Activated CD4-positive, alpha-beta memory T cell treated with anti-CD3 and anti-CD28 coated beads, Interleukin-2, amount 10 ng/mL, durations not matched to agents 7 days and 5 days (primary cell): Measurements from ENCODE around the gene SPIN1. TPM values are rescaled to one million over a fixed set of nuclear protein-coding genes. Genes with fewer than 3 reads are reported as not detected.
"Not testable (repeated sequence)": the region's sequence is repeated elsewhere in the genome, so short reads cannot be mapped to it uniquely, and the experiment has no call there.

ENCODE experiments used
- CTCF ChIA-PET: fragments of 350-600 bp; sonication (Branson Sonifier 250); formaldehyde crosslinking; loops from one replicate; lab custom pipeline; 2021; ENCODE audit warnings: antibody characterized with exemption, inconsistent platforms; lab: Charles Lee
- POLR2A ChIA-PET: fragments of 350-600 bp; sonication (Branson Sonifier 250); formaldehyde crosslinking; loops from one replicate; lab custom pipeline; 2021; ENCODE audit warnings: antibody characterized with exemption; lab: Charles Lee
- DNase-seq: peaks from one replicate; pipeline ENCODE4 v3.0.0-alpha.2; 2020
- H3K27ac Mint-ChIP-seq: one replicate; pipeline ENCODE4 v1.8.0; 2021; ENCODE audit warnings: mild to moderate bottlenecking, mixed read lengths
- H3K27me3 Mint-ChIP-seq: one replicate; pipeline ENCODE4 v1.8.0; 2021; ENCODE audit warnings: mixed read lengths
- H3K36me3 Mint-ChIP-seq: one replicate; pipeline ENCODE4 v1.8.0; 2021; ENCODE audit warnings: low read depth, mixed read lengths
- H3K4me1 Mint-ChIP-seq: one replicate; pipeline ENCODE4 v1.8.0; 2021; ENCODE audit warnings: mixed read lengths
- H3K4me3 Mint-ChIP-seq: one replicate; pipeline ENCODE4 v1.8.0; 2021; ENCODE audit warnings: mild to moderate bottlenecking, mixed read lengths
- H3K9me3 Mint-ChIP-seq: one replicate; pipeline ENCODE4 v1.8.0; 2021; ENCODE audit warnings: mixed read lengths
- total RNA-seq, 2 experiments: library from RNA; stranded (reverse); gene quantifications; one replicate each; pipeline ENCODE4 v1.2.3, GENCODE V29; 2021

Gene SPIN1
- total RNA-seq, 2 experiments from 2014 or later, result 38.4 to 42.2 TPM

DNA sequence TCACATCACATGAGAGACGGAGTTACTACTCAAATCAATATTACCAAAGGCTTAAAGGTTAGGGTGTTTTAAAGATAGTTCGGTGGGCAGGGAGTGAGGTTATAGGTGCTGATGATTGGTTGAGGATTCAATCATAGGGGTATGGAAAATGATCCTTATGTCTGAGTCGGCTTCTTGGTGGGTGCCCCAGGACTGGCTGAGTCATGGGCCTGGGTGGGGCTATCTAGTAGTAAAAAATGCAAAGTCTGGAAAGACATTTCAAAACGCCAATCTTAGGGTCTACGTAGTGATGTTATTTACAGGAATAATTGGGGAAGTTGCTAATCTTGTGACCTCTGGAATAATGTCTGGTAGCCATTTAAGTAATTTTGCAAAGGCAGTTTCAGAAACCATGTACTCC is 15.2 kb upstream of the SPIN1 start:
- no peak overlapping the region for H3K27ac Mint-ChIP-seq
- no peak overlapping the region for H3K4me3 Mint-ChIP-seq
- H3K36me3 Mint-ChIP-seq, result peaks cover 2% of the 10 kb centered on the region
- peaks cover 9% of the 10 kb centered on the region for H3K9me3 Mint-ChIP-seq
- POLR2A ChIA-PET, result no interaction called here
- peaks cover 14% of the 10 kb centered on the region for H3K27me3 Mint-ChIP-seq
- no peak for DNase-seq
- H3K4me1 Mint-ChIP-seq, result peaks cover 2% of the 10 kb centered on the region
- CTCF ChIA-PET, result no interaction called here

DNA sequence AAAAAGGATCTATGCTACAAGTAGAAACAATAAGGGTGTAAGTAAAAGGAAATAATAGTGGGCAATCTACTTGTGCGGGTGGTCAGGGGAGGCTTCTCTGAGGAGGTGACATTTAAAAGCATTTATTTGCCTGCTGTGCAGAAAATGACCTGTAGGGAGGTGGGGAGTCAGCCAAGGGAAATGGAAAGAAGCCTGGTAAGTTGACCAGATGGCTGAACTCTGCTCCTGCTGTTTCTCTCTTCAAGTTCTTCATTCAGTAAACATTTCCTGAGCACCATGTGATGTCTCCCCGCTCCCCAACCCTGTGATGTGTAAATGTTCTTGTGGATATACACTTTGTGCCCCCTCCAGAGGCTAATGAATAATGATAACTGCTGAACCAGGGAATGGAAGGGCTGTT is 9.9 kb upstream of the SPIN1 start:
- Mint-ChIP-seq H3K4me3 (no peak overlapping the region), H3K4me1 (peaks cover 2% of the 10 kb centered on the region), H3K27me3 (peaks cover 22% of the 10 kb centered on the region), H3K36me3 (no peaks in the 10 kb centered on the region), H3K27ac (no peak overlapping the region), H3K9me3 (peaks cover 5% of the 10 kb centered on the region)
- POLR2A ChIA-PET, result no interaction called here
- DNase-seq, result no peak
- CTCF ChIA-PET, result no interaction called here

DNA sequence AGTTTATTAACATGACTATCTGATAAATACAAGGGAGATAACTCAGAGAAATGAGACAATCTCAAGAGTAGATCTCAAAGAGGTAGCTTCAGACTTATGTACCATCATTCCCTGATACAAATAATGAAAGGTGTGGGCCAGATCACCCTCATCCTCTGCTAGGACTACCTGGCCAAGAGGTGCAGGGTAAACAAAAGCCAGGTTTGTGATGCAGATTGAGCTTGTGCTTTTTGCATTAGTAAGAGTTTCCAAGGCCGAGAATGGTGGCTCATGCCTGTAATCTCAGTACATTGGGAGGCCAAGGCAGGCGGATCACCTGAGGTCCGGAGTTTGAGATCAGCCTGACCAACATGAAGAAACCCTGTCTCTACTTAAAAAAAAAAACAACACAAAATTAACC is 8.9 kb upstream of the SPIN1 start:
- DNase-seq, result no peak
- Mint-ChIP-seq H3K9me3 (peaks cover 2% of the 10 kb centered on the region), H3K27ac (no peak overlapping the region), H3K4me3 (no peak overlapping the region), H3K36me3 (no peaks in the 10 kb centered on the region), H3K27me3 (peaks cover 18% of the 10 kb centered on the region), H3K4me1 (peaks cover 2% of the 10 kb centered on the region)
- CTCF ChIA-PET, result no interaction called here
- POLR2A ChIA-PET, result no interaction called here

DNA sequence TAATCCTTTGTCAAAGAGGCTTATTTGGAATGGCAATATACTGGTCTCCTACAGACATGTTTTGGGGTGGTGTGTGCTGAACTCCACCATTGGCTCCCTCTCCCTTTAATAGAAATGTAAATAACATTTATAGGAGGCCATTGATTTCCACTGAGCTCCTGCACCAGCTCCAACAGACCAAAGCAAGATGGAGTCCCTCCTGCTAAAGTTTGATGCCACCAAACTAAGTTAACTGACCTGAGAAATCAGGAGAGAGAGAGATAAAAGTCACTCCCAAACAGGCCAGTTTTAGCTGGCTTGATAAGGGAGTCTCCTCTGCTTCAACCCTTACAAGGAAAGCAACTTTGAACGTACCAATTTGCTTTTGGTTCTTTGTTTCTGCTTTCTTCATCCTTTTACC is 8.1 kb upstream of the SPIN1 start:
- H3K36me3 Mint-ChIP-seq, result no peaks in the 10 kb centered on the region
- peaks cover 2% of the 10 kb centered on the region for H3K4me1 Mint-ChIP-seq
- DNase-seq, result no peak
- CTCF ChIA-PET, result no interaction called here
- peaks cover 2% of the 10 kb centered on the region for H3K9me3 Mint-ChIP-seq
- POLR2A ChIA-PET, result no interaction called here
- no peak overlapping the region for H3K4me3 Mint-ChIP-seq
- H3K27me3 Mint-ChIP-seq, result peaks cover 17% of the 10 kb centered on the region
- no peak overlapping the region for H3K27ac Mint-ChIP-seq

DNA sequence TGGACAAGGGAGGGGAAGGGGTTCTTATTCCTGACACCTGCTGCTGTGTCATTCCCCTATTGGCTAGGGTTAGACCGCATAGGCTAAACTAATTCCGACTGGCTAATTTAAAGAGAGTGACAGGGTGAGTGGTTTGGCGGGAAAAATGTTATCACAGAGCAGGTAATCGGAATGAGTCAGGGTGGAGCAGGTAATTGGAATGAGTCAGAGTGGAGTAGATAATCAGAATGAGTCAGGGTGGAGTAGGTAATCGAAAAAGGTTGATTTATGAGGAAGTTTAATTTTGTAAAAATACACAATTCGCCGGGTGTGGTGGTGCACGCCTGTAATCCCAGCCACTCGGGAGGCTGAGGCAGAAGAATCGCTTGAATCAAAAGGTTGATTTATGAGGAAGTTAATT is 6.9 kb upstream of the SPIN1 start:
- DNase-seq, POLR2A ChIA-PET, H3K9me3 Mint-ChIP-seq, H3K4me3 Mint-ChIP-seq, H3K36me3 Mint-ChIP-seq, CTCF ChIA-PET, H3K27ac Mint-ChIP-seq, H3K4me1 Mint-ChIP-seq: not testable (repeated sequence)
- peaks cover 17% of the 10 kb centered on the region for H3K27me3 Mint-ChIP-seq

DNA sequence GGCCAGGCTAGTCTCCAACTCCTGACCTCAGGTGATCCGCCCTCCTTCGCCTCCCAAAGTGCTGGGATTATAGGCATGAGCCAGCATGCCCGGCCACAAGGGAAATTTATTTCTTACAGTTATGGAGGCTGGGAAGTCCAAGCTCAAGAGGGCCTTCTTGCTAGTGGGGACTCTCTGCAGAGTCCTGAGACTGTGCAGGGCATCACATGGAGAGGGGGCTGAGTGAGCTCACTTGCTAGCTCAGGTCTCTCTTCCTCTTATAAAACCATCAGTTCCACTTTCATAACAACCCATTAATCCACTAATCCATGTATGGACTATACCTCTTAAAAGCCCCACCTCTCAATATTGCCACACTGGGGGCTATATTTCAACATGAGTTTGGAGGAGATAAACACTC is 5.1 kb upstream of the SPIN1 start:
- no peaks in the 10 kb centered on the region for H3K9me3 Mint-ChIP-seq

DNA sequence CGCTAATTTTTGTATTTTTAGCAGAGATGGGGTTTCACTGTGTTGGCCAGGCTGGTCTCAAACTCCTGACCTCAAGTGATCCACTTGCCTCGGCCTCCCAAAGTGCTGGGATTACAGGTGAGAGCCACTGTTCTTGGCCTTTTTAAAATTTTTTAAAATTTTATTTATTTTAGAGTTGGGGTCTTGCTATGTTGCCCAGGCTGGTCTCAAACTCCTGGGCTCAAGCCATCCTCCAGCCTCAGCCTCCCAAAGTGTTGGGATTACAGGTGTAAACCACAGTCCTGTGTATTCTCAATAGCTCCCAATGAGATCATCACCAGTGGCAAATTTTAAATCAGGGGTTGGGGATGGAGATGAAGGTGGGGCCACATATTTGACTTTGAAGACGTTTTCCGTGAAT is 2.1 kb upstream of the SPIN1 start:
- H3K9me3 Mint-ChIP-seq, H3K4me3 Mint-ChIP-seq, H3K36me3 Mint-ChIP-seq, H3K27ac Mint-ChIP-seq, DNase-seq, POLR2A ChIA-PET, H3K27me3 Mint-ChIP-seq: not testable (repeated sequence)
- peaks cover 27% of the 10 kb centered on the region for H3K4me1 Mint-ChIP-seq
- CTCF ChIA-PET, result interaction anchor here (0.6 to 1.5 kb wide), 2 partner anchors 10 to 21 kb away, joined by 3 read pairs; no protein-coding TSS in a partner anchor

More for the DNA sequence above, 5.1 kb upstream of the SPIN1 start:
- ChIA-PET CTCF (no interaction called here), POLR2A (no interaction called here)
- Mint-ChIP-seq H3K4me3 (no peak overlapping the region), H3K27me3 (peaks cover 15% of the 10 kb centered on the region), H3K4me1 (peaks cover 13% of the 10 kb centered on the region), H3K36me3 (no peaks in the 10 kb centered on the region), H3K27ac (no peak overlapping the region)
- no peak for DNase-seq

DNA sequence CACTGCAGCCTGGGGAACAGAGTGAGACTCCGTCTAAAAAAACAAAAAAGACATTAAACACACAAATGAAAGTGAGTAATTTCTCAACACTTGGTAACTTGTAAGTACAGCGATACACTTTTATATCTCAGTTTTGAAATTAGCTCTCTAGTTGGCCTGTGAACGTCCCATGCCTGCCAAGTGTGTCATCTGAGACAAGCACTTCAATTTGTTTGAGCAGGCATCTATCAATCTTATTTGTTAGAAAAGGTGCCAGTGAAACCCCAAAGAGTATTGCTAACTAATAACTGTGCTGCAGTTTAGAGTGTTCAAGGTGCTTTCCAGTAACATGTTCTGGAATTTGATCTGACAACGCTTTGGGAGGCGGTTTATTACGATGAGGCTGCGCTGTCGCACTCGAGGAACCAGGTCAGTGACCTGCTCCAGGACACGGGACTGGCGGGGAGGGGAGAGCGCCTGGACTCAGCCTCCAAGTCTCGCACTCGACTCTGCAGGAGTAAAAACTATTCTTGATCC is 1.1 kb upstream of the SPIN1 start:
- no peak for DNase-seq
- H3K4me1 Mint-ChIP-seq, result peaks cover 27% of the 10 kb centered on the region
- ChIA-PET CTCF (interaction anchor here (0.9 to 1.5 kb wide), 2 partner anchors 9 to 32 kb away, joined by 3 read pairs; no protein-coding TSS in a partner anchor), POLR2A (no interaction called here)
- peaks cover 6% of the 10 kb centered on the region for H3K36me3 Mint-ChIP-seq
- H3K27ac Mint-ChIP-seq, result peak overlapping the region; percentile 74
- H3K4me3 Mint-ChIP-seq, result peak overlapping the region; percentile 75
- no peaks in the 10 kb centered on the region for H3K9me3 Mint-ChIP-seq
- no peaks in the 10 kb centered on the region for H3K27me3 Mint-ChIP-seq

DNA sequence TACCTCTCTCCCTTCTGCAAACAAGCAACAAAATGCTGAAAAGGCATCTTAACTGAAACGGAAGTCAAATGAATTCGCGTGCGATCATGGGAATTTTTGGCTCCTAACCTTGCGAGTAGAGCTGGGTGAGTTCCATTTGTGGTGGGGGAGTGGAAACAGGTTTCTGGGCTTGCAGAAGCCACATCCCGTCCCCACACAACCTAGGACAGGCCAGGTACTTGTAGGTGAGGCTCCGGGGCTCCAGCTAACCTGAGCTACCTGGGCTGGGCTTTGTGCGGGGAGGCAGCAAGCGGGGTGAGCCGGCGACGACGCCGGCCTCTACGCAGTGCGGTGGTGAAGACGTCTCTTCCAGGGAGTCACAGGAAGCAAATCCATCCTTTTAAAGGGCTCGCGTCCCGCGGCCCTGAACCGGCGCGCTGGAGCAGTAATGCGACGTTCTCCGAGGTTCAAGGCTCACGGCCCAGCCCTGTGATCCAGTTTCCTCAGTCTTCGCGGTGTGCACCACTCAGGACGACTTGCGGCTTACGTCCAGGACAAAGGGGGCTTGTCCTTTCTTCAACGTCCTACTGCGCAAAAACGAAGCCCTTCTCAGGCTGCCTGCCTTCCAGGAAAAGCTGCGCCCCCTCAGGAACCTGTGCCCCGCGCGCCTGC is 567 bp upstream of the SPIN1 start:
- ChIA-PET CTCF (interaction anchor here (0.9 kb wide), 1 partner anchor 33 kb away, joined by 3 read pairs; no protein-coding TSS in a partner anchor), POLR2A (no interaction called here)
- H3K4me1 Mint-ChIP-seq, result peaks cover 27% of the 10 kb centered on the region
- H3K27me3 Mint-ChIP-seq, result no peaks in the 10 kb centered on the region
- peaks cover 9% of the 10 kb centered on the region for H3K36me3 Mint-ChIP-seq
- H3K9me3 Mint-ChIP-seq, result no peaks in the 10 kb centered on the region
- peak; percentile 43 for DNase-seq
- H3K4me3 Mint-ChIP-seq, result peak overlapping the region; percentile 75
- peak overlapping the region; percentile 74 for H3K27ac Mint-ChIP-seq

DNA sequence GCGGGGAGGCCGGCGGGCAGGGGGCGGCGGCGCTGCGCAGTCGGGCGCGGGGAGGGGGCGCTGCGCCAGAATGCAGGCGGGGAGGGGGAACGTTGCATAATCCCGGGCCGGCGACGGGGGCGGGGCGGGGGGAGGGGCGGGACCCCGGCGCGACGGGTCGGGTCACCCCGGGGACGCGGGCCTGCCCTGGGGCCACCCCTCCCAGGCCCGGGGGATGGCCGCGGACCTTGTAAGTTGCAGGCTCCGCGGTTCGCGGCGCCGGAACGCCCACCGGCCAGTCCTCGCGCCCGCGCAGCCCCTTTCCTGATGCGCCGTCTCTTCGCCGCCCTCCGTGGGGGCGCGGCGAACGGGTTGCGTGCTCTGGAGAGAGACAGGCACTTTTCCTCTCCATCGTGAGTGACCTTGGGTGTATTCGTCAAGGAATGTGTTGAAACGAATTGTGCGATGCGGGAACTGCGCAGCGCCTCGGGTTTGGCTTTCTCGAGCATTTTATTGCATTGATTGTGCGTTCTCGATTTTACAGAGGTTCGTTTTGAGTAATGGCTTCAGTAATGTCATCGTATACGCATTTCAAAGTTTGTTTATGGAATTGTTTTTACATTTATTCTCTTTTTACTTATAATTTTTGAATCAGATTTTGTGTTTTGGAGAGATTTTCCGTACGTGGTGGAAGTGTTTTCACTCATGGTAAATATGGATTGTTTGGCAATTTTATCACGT is 802 bp downstream of the SPIN1 start:
- CTCF ChIA-PET, result no interaction called here
- POLR2A ChIA-PET, result no interaction called here
- peak; percentile 38 for DNase-seq
- peaks cover 12% of the 10 kb centered on the region for H3K36me3 Mint-ChIP-seq
- H3K27me3 Mint-ChIP-seq, result no peaks in the 10 kb centered on the region
- H3K4me1 Mint-ChIP-seq, result peaks cover 27% of the 10 kb centered on the region
- no peaks in the 10 kb centered on the region for H3K9me3 Mint-ChIP-seq
- H3K27ac Mint-ChIP-seq, result peak overlapping the region; percentile 86
- peak overlapping the region; percentile 95 for H3K4me3 Mint-ChIP-seq

DNA sequence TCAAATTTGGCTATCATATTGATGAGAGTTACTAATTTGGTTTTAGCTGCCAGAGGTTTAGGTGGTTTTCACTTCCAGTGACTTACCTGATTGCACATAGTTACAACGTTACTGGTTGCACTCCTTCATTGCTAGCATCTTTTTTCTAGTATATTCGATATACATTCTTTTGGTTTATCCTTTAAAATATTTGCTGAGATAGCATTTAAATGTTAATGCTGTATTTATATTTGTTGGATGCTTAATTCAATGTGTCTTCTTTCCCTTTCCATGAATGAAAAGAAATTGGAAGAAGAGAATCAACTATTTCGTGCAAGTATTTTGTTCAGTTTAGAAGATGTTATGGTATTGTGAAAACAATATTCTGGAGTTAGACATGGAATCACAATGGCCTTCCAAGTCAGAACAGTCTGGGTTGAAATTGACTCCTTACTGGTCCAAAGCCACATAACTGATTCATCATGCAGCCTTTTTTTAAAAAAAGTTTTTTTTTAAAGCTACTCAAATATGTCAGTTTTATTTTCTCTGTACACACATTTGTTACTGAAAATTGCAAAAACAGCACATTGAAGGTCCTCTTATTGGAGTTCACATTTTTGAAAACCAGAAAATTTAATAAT is 2.2 kb downstream of the SPIN1 start:
- Mint-ChIP-seq H3K9me3 (no peaks in the 10 kb centered on the region), H3K27ac (no peak overlapping the region)
- POLR2A ChIA-PET, result no interaction called here

DNA sequence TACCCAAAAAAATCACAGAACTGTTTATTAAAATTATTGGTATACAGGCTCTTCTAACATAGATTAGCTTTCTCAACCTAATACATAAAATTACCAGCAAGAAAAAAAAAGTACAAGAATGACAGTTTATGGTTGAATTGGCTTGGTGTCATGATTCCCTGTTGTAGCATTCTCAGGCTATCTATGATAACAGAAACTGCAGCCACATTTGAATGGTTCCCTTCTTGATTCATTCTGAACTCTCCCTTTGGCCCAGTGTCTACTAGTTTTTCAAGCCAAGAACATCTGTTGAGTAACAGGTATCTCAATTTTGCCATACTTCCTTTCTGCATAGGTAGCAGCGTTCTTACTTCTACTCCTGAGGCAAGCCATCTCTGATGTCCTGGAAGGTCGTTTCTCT is 3.0 kb downstream of the SPIN1 start:
- no peak for DNase-seq
- CTCF ChIA-PET, result no interaction called here
- peaks cover 27% of the 10 kb centered on the region for H3K4me1 Mint-ChIP-seq
- H3K27ac Mint-ChIP-seq, result no peak overlapping the region
- H3K9me3 Mint-ChIP-seq, result no peaks in the 10 kb centered on the region
- H3K27me3 Mint-ChIP-seq, result no peaks in the 10 kb centered on the region
- no peak overlapping the region for H3K4me3 Mint-ChIP-seq
- POLR2A ChIA-PET, result no interaction called here
- H3K36me3 Mint-ChIP-seq, result peaks cover 12% of the 10 kb centered on the region

More for the DNA sequence above, 2.2 kb downstream of the SPIN1 start:
- H3K4me3 Mint-ChIP-seq, result no peak overlapping the region
- H3K27me3 Mint-ChIP-seq, result no peaks in the 10 kb centered on the region
- CTCF ChIA-PET, result no interaction called here
- DNase-seq, result no peak
- peaks cover 27% of the 10 kb centered on the region for H3K4me1 Mint-ChIP-seq
- peaks cover 12% of the 10 kb centered on the region for H3K36me3 Mint-ChIP-seq

DNA sequence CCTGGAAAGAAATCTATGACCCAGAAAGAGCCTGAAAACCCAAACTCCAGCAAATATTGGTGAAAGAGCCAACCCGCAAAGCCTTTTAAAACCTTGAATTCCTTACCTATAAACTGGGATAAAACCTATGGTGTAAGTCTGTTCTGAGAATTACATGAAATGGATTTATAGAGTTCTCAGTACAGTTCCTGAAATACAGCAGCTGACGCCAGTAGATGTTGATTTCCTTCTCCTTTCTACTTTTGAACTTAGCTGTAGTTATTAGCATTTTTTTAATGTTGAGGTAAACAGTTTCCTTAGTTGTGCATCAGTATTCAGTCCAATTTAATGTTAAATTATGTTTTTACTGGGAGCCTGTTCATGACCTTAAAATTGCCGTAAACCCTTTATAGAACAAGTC is 3.7 kb downstream of the SPIN1 start:
- Mint-ChIP-seq H3K27me3 (no peaks in the 10 kb centered on the region), H3K4me1 (peaks cover 24% of the 10 kb centered on the region), H3K27ac (no peak overlapping the region), H3K9me3 (no peaks in the 10 kb centered on the region), H3K36me3 (peaks cover 12% of the 10 kb centered on the region), H3K4me3 (no peak overlapping the region)
- POLR2A ChIA-PET, result no interaction called here
- no peak for DNase-seq
- CTCF ChIA-PET, result no interaction called here
